GM06990 (cell line): ENCODE results near the gene ARL6.

ENCODE experiments used
- DNase-seq: peaks from one replicate; pipeline ENCODE4 v3.0.0-alpha.2; 2011; ENCODE audit not compliant: insufficient read length; ENCODE audit errors: extremely low read depth
- H3K27me3 ChIP-seq: replicated peaks from 2 replicates; pipeline ENCODE4 v1.6.0; 2011; ENCODE audit warnings: low read length; ENCODE audit not compliant: control insufficient read depth, insufficient read depth
- H3K36me3 ChIP-seq: 2 replicates; pipeline ENCODE4 v1.5.1; 2011; ENCODE audit warnings: low read length; ENCODE audit not compliant: control insufficient read depth, insufficient read depth
- H3K4me3 ChIP-seq: replicated peaks from 2 replicates; pipeline ENCODE4 v1.5.1; 2011; ENCODE audit warnings: low read depth, mild to moderate bottlenecking, control low read depth, low read length
- CTCF ChIP-seq: IDR thresholded peaks from 2 replicates; pipeline ENCODE4 v1.5.1; 2011; ENCODE audit warnings: low read length, control low read depth, mild to moderate bottlenecking, inconsistent platforms; ENCODE audit not compliant: insufficient read depth, poor library complexity, severe bottlenecking

The ARL6 gene

GRCh38 chr3:97815149-97815917, 50.8 kb downstream of the ARL6 start:
- Histone ChIP-seq H3K4me3 (no peak overlapping the region), H3K27me3 (no peaks in the 10 kb centered on the region), H3K36me3 (no peaks in the 10 kb centered on the region)
- TF ChIP-seq CTCF: no peak
- DNase-seq: no peak

- no peak overlapping the region for H3K4me3 ChIP-seq
- TF ChIP-seq CTCF: no peak
- no peaks in the 10 kb centered on the region for H3K36me3 ChIP-seq
- DNase-seq: no peak
- H3K27me3 ChIP-seq: no peaks in the 10 kb centered on the region
These were observed 52.3 kb downstream of the ARL6 start for GRCh38 chr3:97816811-97817210.

- H3K4me3 ChIP-seq: no peak overlapping the region
- DNase-seq: no peak
These were observed 53.4 kb downstream of the ARL6 start for GRCh38 chr3:97817965-97818364.

GRCh38 chr3:97820780-97821179, 56.2 kb downstream of the ARL6 start:
- no peaks in the 10 kb centered on the region for H3K27me3 ChIP-seq
- no peaks in the 10 kb centered on the region for H3K36me3 ChIP-seq
- H3K4me3 ChIP-seq: no peak overlapping the region
- TF ChIP-seq CTCF: no peak
- no peak for DNase-seq

More at GRCh38 chr3:97817965-97818364, 53.4 kb downstream of the ARL6 start:
- Histone ChIP-seq H3K27me3 (no peaks in the 10 kb centered on the region), H3K36me3 (no peaks in the 10 kb centered on the region)
- TF ChIP-seq CTCF: no peak

GRCh38 chr3:97821287-97821773, 56.8 kb downstream of the ARL6 start:
- no peaks in the 10 kb centered on the region for H3K27me3 ChIP-seq
- peak overlapping the region; percentile 89 for H3K4me3 ChIP-seq
- DNase-seq: no peak
- TF ChIP-seq CTCF: no peak
- H3K36me3 ChIP-seq: no peaks in the 10 kb centered on the region
